GM18951 (cell line): ENCODE measurements around the gene IL25.
"Not testable (repeated sequence)": the region's sequence is repeated elsewhere in the genome, so short reads cannot be mapped to it uniquely, and the experiment has no call there.

ENCODE experiments used
- POLR2A ChIP-seq: IDR thresholded peaks from 4 replicates; pipeline ENCODE4 v1.6.1; 2011; ENCODE audit warnings: mild to moderate bottlenecking; ENCODE audit not compliant: insufficient read length, insufficient read depth; ENCODE audit errors: extremely low read depth
- in situ Hi-C: fragments of 300-500 bp; cut with MboI; formaldehyde crosslinking; loops from one replicate; pipeline ENCODE4 v1.12.0; 2022; ENCODE audit warnings: low sequenced_read_pairs, mixed read lengths, inconsistent platforms; ENCODE audit not compliant: unreplicated experiment

IL25 gene

DNA sequence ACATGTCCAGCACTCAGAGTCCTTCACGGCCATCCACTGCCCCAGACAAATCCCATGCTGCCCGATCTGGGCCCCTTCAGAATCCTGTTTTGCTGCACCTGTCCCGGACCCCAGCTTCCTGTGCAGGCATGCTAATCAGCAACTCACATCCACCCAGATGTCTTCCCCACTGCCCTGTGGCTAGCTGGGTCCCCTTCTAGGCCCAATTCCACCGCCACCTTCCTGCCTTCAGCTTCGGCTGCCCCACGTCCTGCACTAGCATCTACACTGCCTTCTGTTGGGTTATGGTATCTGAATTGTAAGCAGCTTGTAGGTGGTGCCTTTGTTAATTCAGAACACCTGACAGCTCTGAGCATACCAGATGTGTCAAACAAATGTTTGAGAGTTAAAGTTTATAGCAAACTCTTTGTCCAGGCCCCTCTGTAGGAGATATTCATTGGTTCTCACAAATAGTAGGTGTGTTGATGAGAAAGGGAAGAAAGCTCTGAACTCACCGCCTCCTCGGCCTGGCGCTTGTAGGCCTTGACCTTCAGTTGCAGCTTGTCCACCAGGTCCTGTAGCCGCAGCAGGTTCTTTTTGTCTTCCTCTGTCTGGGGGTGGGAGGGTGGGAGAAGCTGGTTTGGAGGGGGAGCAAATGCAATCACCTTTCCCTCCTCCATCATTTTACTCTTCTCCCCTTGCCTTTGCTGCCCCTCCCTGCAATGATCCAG is 10.3 kb downstream of the IL25 start:
- in situ Hi-C loops: no loop called here
- no peak for TF ChIP-seq POLR2A

DNA sequence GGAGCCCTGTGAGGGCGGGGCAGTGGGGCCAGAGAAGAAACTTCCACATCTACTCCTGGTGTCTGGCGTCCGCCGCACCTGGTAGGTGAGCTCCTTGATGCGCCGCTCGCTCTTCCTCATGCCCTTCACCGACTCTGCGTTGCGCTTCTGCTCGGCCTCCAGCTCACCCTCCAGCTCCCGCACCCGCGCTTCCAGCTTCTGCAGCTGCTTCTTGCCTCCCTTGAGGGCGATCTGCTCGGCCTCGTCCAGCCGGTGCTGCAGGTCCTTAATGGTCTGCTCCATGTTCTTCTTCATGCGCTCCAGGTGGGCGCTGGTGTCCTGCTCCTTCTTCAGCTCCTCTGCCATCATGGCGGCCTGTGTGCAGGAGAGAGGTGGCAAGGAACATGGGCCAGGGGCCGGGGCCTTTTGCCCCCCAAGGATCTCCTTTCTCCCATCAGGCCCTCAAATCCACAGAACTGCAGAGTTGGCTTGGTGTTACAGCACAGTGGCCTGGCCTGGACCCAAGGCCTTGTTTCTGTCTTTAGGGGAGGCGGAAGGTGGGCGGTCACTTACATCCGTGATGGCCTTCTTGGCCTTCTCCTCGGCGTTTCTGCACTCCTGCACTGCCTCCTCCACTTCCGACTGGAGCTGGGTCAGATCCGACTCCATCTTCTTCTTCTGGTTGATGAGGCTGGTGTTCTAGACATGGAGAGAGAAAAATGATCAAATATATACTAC is 11.9 kb downstream of the IL25 start:
- in situ Hi-C loops: no loop called here

DNA sequence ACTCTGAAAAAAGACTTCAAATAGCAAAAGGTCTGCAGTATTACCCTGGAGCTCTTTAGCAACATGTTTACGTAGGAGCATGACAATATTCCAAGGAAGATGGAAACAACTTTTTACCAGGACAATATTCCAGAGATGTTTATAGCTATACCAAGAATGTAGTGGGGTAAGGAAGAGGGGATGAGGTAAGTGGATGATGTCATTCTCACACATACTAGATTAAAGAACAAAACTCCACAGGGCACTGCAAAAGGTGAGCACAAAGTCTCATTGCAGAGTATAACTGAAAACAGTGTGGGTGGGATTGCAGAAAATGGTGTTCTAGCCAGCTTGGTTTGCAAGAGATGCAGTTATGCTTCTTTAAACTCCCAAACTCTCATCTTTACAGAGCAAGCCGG is 12.6 kb downstream of the IL25 start:
- TF ChIP-seq POLR2A: no peak
- in situ Hi-C loops: no loop called here

More for the DNA sequence above, 11.9 kb downstream of the IL25 start:
- no peak for TF ChIP-seq POLR2A

DNA sequence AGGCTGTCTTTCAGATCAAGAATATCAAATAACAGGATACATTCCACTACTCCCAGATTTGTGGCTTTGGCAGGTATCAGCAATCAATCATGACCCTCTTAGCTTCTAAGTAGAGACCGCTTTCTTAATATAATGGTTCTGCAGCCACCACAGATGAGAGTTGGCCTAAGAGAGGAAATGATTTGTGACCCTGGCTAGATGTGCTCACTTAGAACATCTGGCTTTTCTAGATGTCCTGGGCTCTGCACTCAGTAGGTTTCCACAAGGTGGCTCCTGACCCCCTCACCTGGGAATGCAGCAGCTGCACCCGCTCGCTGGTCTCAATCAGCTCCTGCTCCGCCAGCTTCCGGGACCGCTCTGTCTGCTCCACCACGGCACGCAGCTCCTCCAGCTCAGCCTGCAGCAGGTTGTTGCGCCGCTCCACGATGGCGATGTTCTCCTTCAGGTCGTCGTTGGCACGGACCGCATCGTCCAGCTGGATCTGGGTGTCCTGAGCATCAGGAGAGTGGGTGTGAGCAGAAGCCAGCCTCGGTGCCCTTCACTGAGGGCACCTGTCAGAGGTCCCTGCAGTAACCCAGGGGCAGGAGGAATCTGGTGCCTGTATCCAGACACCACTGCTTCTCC is 13.1 kb downstream of the IL25 start:
- no peak for TF ChIP-seq POLR2A
- in situ Hi-C loops: no loop called here

DNA sequence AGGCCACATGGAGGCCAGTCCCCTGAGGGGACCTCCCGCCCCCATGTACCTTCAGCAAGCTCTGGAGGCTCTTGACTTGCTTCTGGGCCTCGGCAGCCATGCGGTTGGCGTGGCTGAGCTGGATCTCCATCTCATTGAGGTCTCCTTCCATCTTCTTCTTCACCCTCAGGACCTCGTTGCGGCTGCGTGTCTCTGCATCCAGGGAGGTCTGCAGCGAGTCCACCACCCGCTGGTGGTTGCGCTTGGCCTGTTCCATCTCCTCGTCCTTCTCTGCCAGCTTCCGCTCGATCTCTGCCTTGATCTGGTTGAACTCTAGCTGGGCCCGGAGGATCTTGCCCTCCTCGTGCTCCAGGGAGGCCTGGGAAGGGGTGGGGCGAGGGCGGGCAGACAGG is 13.7 kb downstream of the IL25 start:
- in situ Hi-C loops: not testable (repeated sequence)

DNA sequence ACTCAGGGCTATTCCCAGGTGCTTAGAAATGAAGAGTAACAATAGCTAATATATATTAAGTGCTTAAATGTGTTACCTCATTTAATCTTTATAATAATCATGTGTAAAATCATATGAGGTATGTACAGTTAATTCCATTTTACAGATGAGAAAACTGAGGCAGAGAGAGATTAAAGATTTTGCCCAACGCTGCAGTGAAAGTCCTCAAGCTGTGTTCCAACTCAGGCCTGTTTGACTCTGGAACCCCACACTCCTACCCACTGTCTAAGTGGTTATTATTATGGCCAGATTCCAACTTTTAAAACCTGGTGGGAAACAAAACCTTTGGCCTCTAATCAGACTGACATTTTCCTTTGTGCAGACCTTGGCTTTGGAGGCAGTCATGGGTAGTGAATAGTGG is 14.4 kb downstream of the IL25 start:
- in situ Hi-C loops: no loop called here
- TF ChIP-seq POLR2A: no peak

DNA sequence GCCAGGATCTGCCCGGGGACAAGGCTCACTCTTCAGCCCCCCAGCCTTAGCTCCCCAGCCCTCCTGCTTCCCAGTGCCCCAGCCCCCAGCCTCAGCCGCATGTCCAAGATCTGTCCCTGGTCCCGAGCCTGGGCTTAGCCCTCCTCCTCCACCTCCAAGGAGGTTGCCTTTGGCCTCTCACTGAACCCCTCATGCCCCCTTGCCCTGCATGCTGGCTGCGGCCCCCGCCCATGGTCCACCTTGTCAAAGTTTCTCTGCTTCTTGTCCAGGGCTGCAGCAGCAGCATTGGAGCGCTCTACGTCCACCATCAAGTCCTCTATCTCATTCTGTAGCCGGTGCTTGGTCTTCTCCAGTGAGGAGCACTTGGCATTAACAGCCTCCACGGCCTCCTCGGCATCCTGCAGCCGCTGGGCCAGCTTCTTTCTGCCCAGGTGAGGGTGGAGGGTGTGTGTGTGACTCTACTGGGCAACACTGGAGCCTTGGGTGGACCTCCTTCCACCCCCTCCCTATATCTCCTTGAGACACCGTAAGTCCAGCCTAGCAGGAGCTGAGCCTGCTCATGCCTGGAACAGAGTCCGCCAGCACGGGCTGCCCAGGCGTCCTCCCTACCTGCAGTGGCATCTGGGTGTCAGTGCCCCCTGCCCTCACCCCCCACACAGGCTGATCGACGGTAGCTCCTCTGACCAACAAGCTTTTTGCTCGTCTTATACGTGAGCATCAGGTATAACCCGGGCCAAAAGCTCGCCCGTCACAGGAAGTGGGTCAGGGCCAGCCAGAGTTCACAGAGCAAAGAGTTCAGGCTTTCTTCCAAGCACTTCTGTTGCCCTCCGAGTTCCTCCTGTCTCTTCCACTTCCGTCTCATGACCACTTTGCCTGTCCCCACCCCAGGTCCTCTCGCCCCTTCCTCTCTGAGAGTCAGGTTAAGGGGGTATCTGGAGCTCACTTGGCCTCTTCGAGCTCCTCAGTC is 15.6 kb downstream of the IL25 start:
- in situ Hi-C loops: no loop called here
- no peak for TF ChIP-seq POLR2A

DNA sequence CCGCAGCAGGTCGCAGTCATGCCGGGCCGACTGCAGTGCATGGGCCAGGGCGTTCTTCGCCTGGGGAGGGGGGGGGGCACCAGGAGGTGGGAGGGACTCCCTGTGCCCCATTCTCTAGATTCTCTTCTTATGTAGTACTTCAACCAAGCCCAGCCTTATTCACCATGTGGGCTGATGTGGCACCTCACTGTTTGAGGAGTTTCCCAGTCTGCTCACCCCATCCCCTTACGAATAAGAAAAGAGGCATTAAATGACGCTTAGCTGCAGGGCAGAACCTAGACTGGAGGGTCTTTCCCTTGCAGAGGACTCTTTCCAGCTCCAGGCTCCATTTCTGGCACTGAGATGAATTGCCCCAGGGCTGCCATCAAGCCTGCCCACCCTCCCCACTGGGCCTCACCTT is 16.4 kb downstream of the IL25 start:
- TF ChIP-seq POLR2A: no peak
- in situ Hi-C loops: no loop called here

DNA sequence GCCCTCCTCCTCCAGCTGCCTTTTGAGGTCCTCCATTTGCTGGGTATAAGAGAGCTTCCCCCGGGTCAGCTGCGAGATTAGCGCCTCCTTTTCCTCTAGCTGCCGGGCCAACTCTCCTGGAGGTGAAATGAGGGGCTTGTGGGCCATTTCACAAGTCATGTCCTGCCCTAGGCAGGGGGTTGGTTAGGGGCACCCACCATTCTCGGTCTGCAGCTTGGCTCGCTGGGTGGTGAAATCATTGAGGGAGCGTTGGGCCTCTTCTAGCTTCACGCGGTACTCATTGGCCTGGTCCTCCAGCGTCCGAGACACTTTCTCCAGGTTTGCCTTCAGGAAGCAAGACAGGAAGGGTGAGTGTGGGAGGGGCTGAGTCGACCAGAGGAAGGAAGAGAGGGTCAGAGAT is 16.8 kb downstream of the IL25 start:
- no peak for TF ChIP-seq POLR2A
- in situ Hi-C loops: no loop called here

DNA sequence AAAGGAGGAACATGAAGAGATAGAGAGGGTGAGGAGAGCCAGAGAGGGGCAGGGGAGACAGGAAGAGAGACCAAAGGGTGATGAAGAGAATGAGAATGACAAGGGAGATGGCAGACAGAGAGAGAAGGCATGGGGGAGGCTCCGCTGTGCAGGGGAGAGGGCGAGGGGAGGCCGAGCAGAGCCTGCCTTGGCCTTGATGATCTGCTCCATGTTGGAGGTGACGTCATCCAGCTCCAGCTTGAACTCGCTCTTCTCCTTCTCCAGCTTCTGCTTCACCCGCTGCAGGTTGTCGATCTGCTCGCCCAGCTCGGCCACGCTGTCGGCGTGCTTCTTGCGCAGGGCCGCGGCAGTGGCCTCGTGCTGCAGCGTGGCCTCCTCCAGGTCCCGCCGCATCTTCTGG is 17.3 kb downstream of the IL25 start:
- in situ Hi-C loops: not testable (repeated sequence)

DNA sequence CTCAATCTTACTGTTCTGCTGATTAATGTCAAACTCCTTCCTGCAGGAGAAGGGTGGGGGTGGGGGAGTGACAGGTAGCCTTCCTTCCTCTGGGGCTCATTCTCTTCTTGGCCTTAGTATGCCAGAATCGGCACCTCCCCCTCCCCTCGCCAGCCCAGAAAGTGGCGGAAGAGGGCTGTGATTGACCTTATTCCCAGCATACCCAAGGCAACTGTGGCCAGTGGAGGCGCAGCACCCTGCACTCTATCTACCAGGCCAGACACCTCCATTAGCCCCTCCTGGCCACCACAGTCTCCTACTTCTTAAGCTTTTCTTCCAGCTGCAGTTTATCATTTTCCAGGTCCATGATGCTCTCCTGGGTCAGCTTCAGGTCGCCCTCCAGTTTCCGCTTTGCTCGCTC is 20.0 kb downstream of the IL25 start:
- TF ChIP-seq POLR2A: no peak
- in situ Hi-C loops: no loop called here

DNA sequence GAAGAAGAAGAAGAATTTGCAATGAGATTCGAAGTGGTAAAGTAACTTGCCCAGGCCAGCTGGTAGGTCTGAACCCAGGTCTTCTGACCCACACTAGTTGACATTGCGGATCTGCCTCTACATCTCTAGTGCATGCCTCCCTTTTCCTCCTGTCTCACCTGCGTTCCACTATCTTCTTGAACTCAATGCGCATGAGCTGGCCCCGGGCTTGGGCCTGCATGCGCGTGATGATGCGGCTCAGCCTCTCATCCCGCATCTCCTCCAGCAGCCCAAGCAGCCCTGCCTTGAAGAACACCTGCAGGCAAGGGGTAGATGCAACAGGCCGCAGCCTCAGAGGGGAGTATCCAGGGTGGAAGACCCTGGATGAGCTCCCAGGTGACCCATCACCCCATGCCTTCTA is 23.5 kb downstream of the IL25 start:
- in situ Hi-C loops: no loop called here
- TF ChIP-seq POLR2A: no peak

DNA sequence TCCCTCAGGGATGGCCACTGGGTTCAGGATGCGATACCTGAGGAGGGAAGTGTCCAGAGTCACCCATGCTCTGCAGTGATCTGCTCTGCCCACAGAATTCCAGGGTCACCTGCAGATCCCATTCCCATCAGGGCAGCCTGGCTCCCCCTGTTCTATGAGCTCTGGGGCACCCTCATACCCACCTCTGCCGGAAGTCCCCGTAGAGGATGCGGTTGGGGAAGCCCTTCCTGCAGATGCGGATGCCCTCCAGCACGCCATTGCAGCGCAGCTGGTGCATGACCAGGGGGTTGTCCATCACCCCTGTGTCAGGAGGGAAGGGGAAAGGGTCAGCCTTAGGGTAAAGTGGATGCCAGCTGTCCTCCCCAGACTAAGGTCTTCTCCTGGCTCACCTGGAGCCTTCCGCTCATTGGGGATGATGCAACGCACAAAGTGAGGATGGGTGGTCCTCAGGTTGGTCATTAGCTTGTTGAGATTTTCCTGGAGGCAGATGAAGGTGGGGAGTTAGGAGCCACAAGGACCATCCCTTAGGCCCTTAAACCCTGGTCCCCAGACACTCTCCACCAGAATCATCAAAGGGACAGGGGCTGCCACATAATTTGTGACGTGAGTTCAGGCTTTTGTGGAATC is 24.3 kb downstream of the IL25 start:
- in situ Hi-C loops: no loop called here
- no peak for TF ChIP-seq POLR2A
